Mesenchymal stem cell (in vitro differentiated cells and primary cell): Measurements from ENCODE around the gene LCORL.

ENCODE experiments used
- DNase-seq: peaks from one replicate; pipeline ENCODE4 v3.0.0-alpha.2; 2013
- H2AFZ ChIP-seq: one replicate; pipeline ENCODE4 v1.6.1; 2013; ENCODE audit warnings: low read depth, mild to moderate bottlenecking, control low read depth, inconsistent platforms, low read length, moderate library complexity
- H2AK5ac ChIP-seq: 2 replicates; pipeline ENCODE4 v1.6.1; 2013; ENCODE audit warnings: low read length, moderate library complexity, mild to moderate bottlenecking, inconsistent platforms; ENCODE audit not compliant: severe bottlenecking
- H2BK120ac ChIP-seq: one replicate; pipeline ENCODE4 v1.6.1; 2013; ENCODE audit warnings: low read depth, mild to moderate bottlenecking, inconsistent platforms, low read length, moderate library complexity
- H2BK12ac ChIP-seq, 2 experiments: one replicate each; pipeline ENCODE4 v1.6.1; 2013; ENCODE audit warnings: inconsistent platforms in 2 of 2, low read length in 2 of 2, mild to moderate bottlenecking in 2 of 2, moderate library complexity in 2 of 2, control low read depth in 1 of 2
- H2BK15ac ChIP-seq: one replicate; pipeline ENCODE4 v1.6.1; 2013; ENCODE audit warnings: mild to moderate bottlenecking, low read depth, inconsistent platforms; ENCODE audit not compliant: poor library complexity, severe bottlenecking
- H2BK5ac ChIP-seq: 2 replicates; pipeline ENCODE4 v1.6.1; 2013; ENCODE audit warnings: low read depth, mild to moderate bottlenecking, low read length, control low read depth, inconsistent platforms; ENCODE audit not compliant: poor library complexity, severe bottlenecking
- H3K14ac ChIP-seq, 2 experiments: one replicate each; pipeline ENCODE4 v1.6.1; 2013; ENCODE audit warnings: inconsistent platforms in 2 of 2, low read length in 2 of 2, control low read depth in 1 of 2, mild to moderate bottlenecking in 1 of 2, moderate library complexity in 1 of 2
- H3K18ac ChIP-seq, 2 experiments: one replicate each; pipeline ENCODE4 v1.6.1; 2013; ENCODE audit warnings: inconsistent platforms in 2 of 2, low read length in 2 of 2, control low read depth in 1 of 2, low read depth in 1 of 2, mild to moderate bottlenecking in 1 of 2
- H3K23ac ChIP-seq, 2 experiments: one replicate each; pipeline ENCODE4 v1.6.1; 2013; ENCODE audit warnings: inconsistent platforms in 2 of 2, low read length in 2 of 2, mild to moderate bottlenecking in 2 of 2, moderate library complexity in 2 of 2, control low read depth in 1 of 2
- H3K27ac ChIP-seq: 2 replicates; pipeline ENCODE4 v1.5.1; 2013; ENCODE audit warnings: mild to moderate bottlenecking, moderate library complexity, low read length, control low read depth, inconsistent platforms; ENCODE audit not compliant: poor library complexity, severe bottlenecking
- H3K27me3 ChIP-seq, 2 experiments: 2 replicates each; pipeline versions ENCODE4 v1.6.1 to v1.7.0; 2013; ENCODE audit warnings: low read length in 2 of 2, mild to moderate bottlenecking in 2 of 2, moderate library complexity in 2 of 2, control low read depth in 1 of 2, inconsistent platforms in 1 of 2; ENCODE audit not compliant: control insufficient read depth in 1 of 2, insufficient read depth in 1 of 2
- H3K36me3 ChIP-seq, 2 experiments: 2 replicates each; pipeline versions ENCODE4 v1.6.1 to v1.7.0; 2013; ENCODE audit warnings: low read length in 2 of 2, control low read depth in 1 of 2, inconsistent platforms in 1 of 2, low read depth in 1 of 2, mild to moderate bottlenecking in 1 of 2; ENCODE audit not compliant: insufficient read depth in 2 of 2, control insufficient read depth in 1 of 2
- H3K4ac ChIP-seq, 2 experiments: one replicate each; pipeline ENCODE4 v1.6.1; 2013; ENCODE audit warnings: inconsistent platforms in 2 of 2, low read length in 2 of 2, mild to moderate bottlenecking in 2 of 2, moderate library complexity in 2 of 2, control low read depth in 1 of 2, low read depth in 1 of 2
- H3K4me1 ChIP-seq: 2 replicates; pipeline ENCODE4 v1.6.1; 2013; ENCODE audit warnings: low read depth, low read length, control low read depth; ENCODE audit not compliant: control insufficient read depth, insufficient read depth
- H3K4me2 ChIP-seq: 2 replicates; pipeline ENCODE4 v1.6.1; 2013; ENCODE audit warnings: low read length, mild to moderate bottlenecking, inconsistent platforms; ENCODE audit not compliant: poor library complexity, severe bottlenecking
- H3K4me3 ChIP-seq, 2 experiments: 2 replicates each; pipeline versions ENCODE4 v1.5.1 to v1.7.0; 2013; ENCODE audit warnings: low read length in 2 of 2, mild to moderate bottlenecking in 2 of 2, control low read depth in 1 of 2, low read depth in 1 of 2; ENCODE audit not compliant: insufficient read depth in 1 of 2
- H3K79me1 ChIP-seq: replicated peaks from 2 replicates; pipeline ENCODE4 v1.6.1; 2013; ENCODE audit warnings: mild to moderate bottlenecking, control low read depth, low read length, inconsistent platforms; ENCODE audit not compliant: poor library complexity, severe bottlenecking
- H3K9ac ChIP-seq: 2 replicates; pipeline ENCODE4 v1.7.0; 2013; ENCODE audit warnings: mild to moderate bottlenecking, low read length, moderate library complexity
- H3K9me3 ChIP-seq: 2 replicates; pipeline ENCODE4 v1.7.0; 2013; ENCODE audit warnings: mild to moderate bottlenecking, low read length; ENCODE audit not compliant: control insufficient read depth
- H4K8ac ChIP-seq: one replicate; pipeline ENCODE4 v1.6.1; 2013; ENCODE audit warnings: inconsistent platforms, mild to moderate bottlenecking, low read length, moderate library complexity
- H4K91ac ChIP-seq: one replicate; pipeline ENCODE4 v1.6.1; 2013; ENCODE audit warnings: mild to moderate bottlenecking, low read length, inconsistent platforms
- WGBS: methylation state at CpG from one replicate; pipeline ENCODE4 v1.1.7; 2013; ENCODE audit warnings: mixed read lengths; 5-methylcytosine and 5-hydroxymethylcytosine counted together

Gene LCORL

GRCh38 chr4:17809667-17810066 is 211.9 kb downstream of the LCORL start:
- no peak overlapping the region for H2AFZ ChIP-seq
- H3K9me3 ChIP-seq: no peaks in the 10 kb centered on the region
- H3K4me2 ChIP-seq: peak overlapping the region; percentile 78
- H2BK15ac ChIP-seq: no peak overlapping the region
- no peak for DNase-seq
- H2BK5ac ChIP-seq: no peak overlapping the region
- no peaks in the 10 kb centered on the region for H3K27me3 ChIP-seq
- no peak overlapping the region for H2BK120ac ChIP-seq
- no peak overlapping the region for H3K23ac ChIP-seq
- peak overlapping the region in 1 of 2 experiments; percentile 98 for H3K4me3 ChIP-seq
- no peak overlapping the region for H2AK5ac ChIP-seq
- peak overlapping the region; percentile 98 for H3K9ac ChIP-seq
- H3K18ac ChIP-seq: no peak overlapping the region
- H3K79me1 ChIP-seq: no peaks in the 10 kb centered on the region
- H4K91ac ChIP-seq: no peak overlapping the region
- H2BK12ac ChIP-seq: no peak overlapping the region
- H3K27ac ChIP-seq: peak overlapping the region; percentile 7
- WGBS: 24% methylated on average over 3 of the region's 7 CpGs
- peaks cover 0 to 6% of the 10 kb centered on the region in 2 experiments for H3K36me3 ChIP-seq
- no peak overlapping the region for H3K14ac ChIP-seq
- H3K4me1 ChIP-seq: no peaks in the 10 kb centered on the region
- no peak overlapping the region for H4K8ac ChIP-seq
- H3K4ac ChIP-seq: no peak overlapping the region

DNA sequence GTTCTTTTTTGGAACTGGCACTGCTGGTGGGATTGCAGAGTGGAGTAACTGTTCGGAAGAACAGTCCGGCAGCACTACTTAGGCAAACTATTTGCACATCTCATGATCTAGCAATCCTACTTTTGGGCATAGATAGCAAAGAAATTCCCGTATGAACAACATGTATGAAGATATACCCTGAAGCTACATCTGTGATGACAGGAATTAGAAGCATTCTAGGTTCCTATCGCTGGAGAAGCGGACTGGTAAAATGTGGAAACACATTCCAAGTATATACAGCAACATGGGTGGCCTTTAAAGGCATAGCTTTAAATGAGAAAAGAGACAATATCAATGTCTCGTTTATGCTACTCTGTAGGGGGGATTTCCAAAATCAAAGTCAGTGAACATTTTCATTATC is 214.1 kb downstream of the LCORL start:
- no peak overlapping the region for H3K23ac ChIP-seq
- peak overlapping the region in 1 of 2 experiments; percentile 98 for H3K4me3 ChIP-seq
- H3K36me3 ChIP-seq: peaks cover 11 to 28% of the 10 kb centered on the region in 2 experiments
- no peaks in the 10 kb centered on the region for H3K4me1 ChIP-seq
- no peaks in the 10 kb centered on the region for H3K9me3 ChIP-seq
- no peak overlapping the region for H3K27ac ChIP-seq
- H2BK12ac ChIP-seq: no peak overlapping the region
- no peak overlapping the region for H4K91ac ChIP-seq
- H2BK5ac ChIP-seq: no peak overlapping the region
- peak overlapping the region; percentile 45 for H3K4me2 ChIP-seq
- peaks cover 10% of the 10 kb centered on the region for H3K79me1 ChIP-seq
- peak overlapping the region; percentile 98 for H3K9ac ChIP-seq
- no peak overlapping the region for H2BK120ac ChIP-seq
- H2AK5ac ChIP-seq: no peak overlapping the region
- no peak overlapping the region for H3K4ac ChIP-seq
- H2AFZ ChIP-seq: no peak overlapping the region
- H2BK15ac ChIP-seq: no peak overlapping the region
- H4K8ac ChIP-seq: no peak overlapping the region
- H3K18ac ChIP-seq: no peak overlapping the region
- H3K14ac ChIP-seq: no peak overlapping the region
- WGBS: 90% methylated on average over 6 of the region's 6 CpGs
- no peak for DNase-seq
- no peaks in the 10 kb centered on the region for H3K27me3 ChIP-seq

DNA sequence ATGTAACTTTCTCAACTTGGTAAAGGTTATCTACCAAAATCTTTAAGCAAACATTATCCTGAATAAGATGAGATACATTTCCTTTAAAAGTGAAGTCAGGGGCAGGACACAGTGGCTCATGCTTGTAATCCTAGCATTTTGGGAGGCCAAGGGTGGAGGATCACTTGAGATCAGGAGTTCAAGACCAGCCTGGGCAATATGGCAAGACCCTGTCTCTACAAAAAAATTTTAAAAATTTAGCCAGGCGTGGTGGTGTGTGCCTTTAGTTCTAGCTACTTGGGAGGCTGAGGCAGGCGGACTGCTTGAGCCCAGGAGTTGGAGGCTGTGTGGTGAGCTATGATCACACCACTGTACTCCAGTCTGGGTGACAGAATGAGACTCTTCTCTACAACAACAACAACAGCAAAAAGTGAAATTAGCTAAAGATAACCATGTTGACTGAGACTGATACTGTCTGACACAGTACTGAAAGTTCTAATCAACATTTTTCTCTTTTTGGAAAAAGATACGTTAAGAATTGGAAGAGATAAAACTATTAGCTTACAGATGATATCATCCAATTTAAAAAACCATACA is 215.9 kb downstream of the LCORL start:
- no peak overlapping the region for H2AFZ ChIP-seq
- no peak overlapping the region for H2BK15ac ChIP-seq
- no peak overlapping the region for H2BK5ac ChIP-seq
- H2BK12ac ChIP-seq: no peak overlapping the region
- WGBS: 100% methylated on average over 1 of the region's 3 CpGs
- H3K4ac ChIP-seq: no peak overlapping the region
- H3K18ac ChIP-seq: no peak overlapping the region
- H3K79me1 ChIP-seq: peaks cover 13% of the 10 kb centered on the region
- peaks cover 11 to 40% of the 10 kb centered on the region in 2 experiments for H3K36me3 ChIP-seq
- no peaks in the 10 kb centered on the region for H3K9me3 ChIP-seq
- H3K9ac ChIP-seq: no peak overlapping the region
- no peak overlapping the region for H3K4me2 ChIP-seq
- H3K27me3 ChIP-seq: no peaks in the 10 kb centered on the region
- no peak overlapping the region for H3K23ac ChIP-seq
- H4K91ac ChIP-seq: no peak overlapping the region
- no peak overlapping the region for H3K27ac ChIP-seq
- no peak overlapping the region for H4K8ac ChIP-seq
- DNase-seq: no peak
- H3K14ac ChIP-seq: no peak overlapping the region
- no peak overlapping the region for H2BK120ac ChIP-seq
- H2AK5ac ChIP-seq: no peak overlapping the region
- H3K4me3 ChIP-seq: no peak overlapping the region
- H3K4me1 ChIP-seq: no peaks in the 10 kb centered on the region

- Histone ChIP-seq H3K9ac (no peak overlapping the region), H4K8ac (no peak overlapping the region), H2BK15ac (no peak overlapping the region), H3K4me2 (no peak overlapping the region), H3K23ac (no peak overlapping the region), H2BK120ac (no peak overlapping the region), H3K27me3 (no peaks in the 10 kb centered on the region), H3K27ac (no peak overlapping the region), H2AFZ (no peak overlapping the region), H3K14ac (no peak overlapping the region), H4K91ac (no peak overlapping the region), H3K9me3 (no peaks in the 10 kb centered on the region), H2AK5ac (no peak overlapping the region), H3K4ac (no peak overlapping the region), H3K4me3 (no peak overlapping the region), H3K4me1 (no peaks in the 10 kb centered on the region), H2BK12ac (no peak overlapping the region), H3K79me1 (peaks cover 17% of the 10 kb centered on the region), H3K36me3 (peaks cover 3 to 59% of the 10 kb centered on the region in 2 experiments), H2BK5ac (no peak overlapping the region), H3K18ac (no peak overlapping the region)
- WGBS: 100% methylated on average over 1 of the region's 1 CpG
- no peak for DNase-seq
Measured at GRCh38 chr4:17797808-17798207, 223.7 kb downstream of the LCORL start.
